SK-N-SH treated with all-trans-retinoic acid at 6 μM for 48 hours (cell line): ENCODE data around the gene STX3.

ENCODE experiments used
- ATAC-seq: fragments of 200-7000 bp; cut with Tn5 transposase; 3 replicates; pipeline ENCODE4 v1.9.1; 2020; ENCODE audit warnings: mild to moderate bottlenecking, moderate library complexity
- ARNTL ChIP-seq: fragments of 450-650 bp; formaldehyde crosslinking; IDR thresholded peaks from 2 replicates; pipeline ENCODE4 v1.5.0; 2020; ENCODE audit warnings: low read depth, mild to moderate bottlenecking, moderate library complexity, borderline replicate concordance
- BACH2 ChIP-seq: fragments of 250-450 bp; sonication (Bioruptor Pico); IDR thresholded peaks from 2 replicates; pipeline ENCODE4 v1.9.0; 2021; ENCODE audit warnings: mild to moderate bottlenecking, borderline replicate concordance
- ESRRG ChIP-seq: fragments of 250-450 bp; sonication (Bioruptor Pico); IDR thresholded peaks from 2 replicates; pipeline ENCODE4 v1.6.1; 2021; ENCODE audit warnings: mild to moderate bottlenecking
- GLIS3 ChIP-seq: fragments of 250-450 bp; sonication (Bioruptor Pico); IDR thresholded peaks from 2 replicates; pipeline ENCODE4 v1.5.0; 2020; ENCODE audit warnings: mild to moderate bottlenecking, moderate library complexity
- ISL1 ChIP-seq: fragments of 250-450 bp; sonication (Bioruptor Pico); IDR thresholded peaks from 2 replicates; pipeline ENCODE4 v2.1.2; 2022; ENCODE audit warnings: mild to moderate bottlenecking, moderate library complexity
- PATZ1 ChIP-seq: fragments of 250-450 bp; sonication (Bioruptor Pico); IDR thresholded peaks from 2 replicates; pipeline ENCODE4 v1.8.0; 2020; ENCODE audit warnings: mild to moderate bottlenecking, moderate library complexity, borderline replicate concordance
- PPARA ChIP-seq: fragments of 250-450 bp; sonication (Bioruptor Pico); IDR thresholded peaks from 2 replicates; pipeline ENCODE4 v1.5.0; 2020; ENCODE audit warnings: mild to moderate bottlenecking, borderline replicate concordance
- RARB ChIP-seq: fragments of 250-450 bp; sonication (Bioruptor Pico); IDR thresholded peaks from 2 replicates; pipeline ENCODE4 v1.8.0; 2021; ENCODE audit warnings: mild to moderate bottlenecking, moderate library complexity
- TOX ChIP-seq: fragments of 250-450 bp; sonication (Bioruptor Pico); IDR thresholded peaks from 2 replicates; pipeline ENCODE4 v1.8.0; 2021; ENCODE audit warnings: mild to moderate bottlenecking, moderate library complexity, borderline replicate concordance
- ZFP3 ChIP-seq: fragments of 250-450 bp; sonication (Bioruptor Pico); IDR thresholded peaks from 2 replicates; pipeline ENCODE4 v1.5.0; 2020; ENCODE audit warnings: mild to moderate bottlenecking, moderate library complexity
- ZFP30 ChIP-seq: fragments of 450-650 bp; formaldehyde crosslinking; IDR thresholded peaks from 2 replicates; pipeline ENCODE4 v1.5.0; 2022; ENCODE audit warnings: mild to moderate bottlenecking, moderate library complexity
- ZNF70 ChIP-seq: fragments of 450-650 bp; formaldehyde crosslinking; IDR thresholded peaks from 2 replicates; pipeline ENCODE4 v1.5.0; 2020; ENCODE audit warnings: mild to moderate bottlenecking, moderate library complexity
- TF ChIP-seq, protein P1 (sequence below): fragments of 250-450 bp; sonication (Bioruptor Pico); IDR thresholded peaks from 2 replicates; pipeline ENCODE4 v1.5.1; 2020; ENCODE audit warnings: low read depth, mild to moderate bottlenecking, moderate library complexity
- TF ChIP-seq, protein P2 (sequence below): fragments of 250-450 bp; sonication (Bioruptor Pico); IDR thresholded peaks from 2 replicates; pipeline ENCODE4 v1.5.1; 2021; ENCODE audit warnings: mild to moderate bottlenecking, moderate library complexity
- TF ChIP-seq, protein P3 (sequence below): fragments of 250-450 bp; sonication (Bioruptor Pico); IDR thresholded peaks from 2 replicates; pipeline ENCODE4 v1.8.0; 2021; ENCODE audit warnings: low read depth, mild to moderate bottlenecking, moderate library complexity, borderline replicate concordance
- TF ChIP-seq, protein P4 (sequence below): fragments of 250-450 bp; sonication (Bioruptor Pico); IDR thresholded peaks from 2 replicates; pipeline ENCODE4 v1.5.0; 2020; ENCODE audit warnings: mild to moderate bottlenecking, moderate library complexity

STX3 gene

DNA sequence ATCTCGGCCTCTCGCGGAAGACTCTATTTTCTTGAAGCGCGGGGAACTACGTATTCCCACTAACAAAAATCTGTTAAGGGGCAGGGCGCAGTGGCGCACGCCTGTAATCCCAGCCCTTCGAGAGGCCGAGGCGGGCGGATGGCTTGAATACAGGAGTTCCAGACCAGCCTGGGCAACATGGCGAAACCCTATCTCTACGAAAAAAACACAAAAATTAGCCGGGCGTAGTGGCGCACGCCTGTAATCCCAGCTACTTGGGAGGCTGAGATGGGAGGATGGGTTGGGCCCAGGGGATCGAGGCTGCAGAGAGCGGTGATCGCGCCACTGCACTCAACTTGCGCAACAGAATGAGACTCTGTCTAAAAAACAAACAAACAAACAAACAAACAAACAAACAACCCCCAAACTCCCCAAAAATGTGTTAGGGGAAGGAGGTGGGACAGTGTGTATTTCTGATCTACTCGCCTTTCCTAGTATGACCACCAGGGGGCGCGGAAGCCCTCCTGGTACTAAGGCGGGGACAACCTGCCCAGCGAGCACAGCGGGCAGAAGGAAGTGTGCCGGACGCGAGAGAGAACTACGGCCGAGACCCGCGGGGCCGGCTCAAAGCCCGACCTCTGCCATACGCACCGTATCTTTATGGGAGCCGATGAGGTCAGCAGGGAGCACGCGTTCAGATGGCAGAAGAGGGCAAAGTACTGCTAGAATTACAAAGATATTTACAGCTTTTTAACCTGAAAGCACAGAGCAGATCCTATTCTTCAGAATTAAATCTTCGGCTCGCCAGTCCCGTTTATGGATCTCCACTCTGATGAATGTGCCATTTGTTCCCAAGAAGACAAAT lies 1.3 kb upstream of the STX3 start:
- ATAC-seq, result peak; percentile 79
- no peak for TF ChIP-seq PPARA
- TF ChIP-seq ESRRG (CRISPR knock-in tag), result no peak
- no peak for TF ChIP-seq ZNF70 (CRISPR knock-in tag)
- TF ChIP-seq ZFP3 (CRISPR knock-in tag), result no peak
- TF ChIP-seq ISL1, result no peak
- TF ChIP-seq RARB (CRISPR knock-in tag), result no peak

DNA sequence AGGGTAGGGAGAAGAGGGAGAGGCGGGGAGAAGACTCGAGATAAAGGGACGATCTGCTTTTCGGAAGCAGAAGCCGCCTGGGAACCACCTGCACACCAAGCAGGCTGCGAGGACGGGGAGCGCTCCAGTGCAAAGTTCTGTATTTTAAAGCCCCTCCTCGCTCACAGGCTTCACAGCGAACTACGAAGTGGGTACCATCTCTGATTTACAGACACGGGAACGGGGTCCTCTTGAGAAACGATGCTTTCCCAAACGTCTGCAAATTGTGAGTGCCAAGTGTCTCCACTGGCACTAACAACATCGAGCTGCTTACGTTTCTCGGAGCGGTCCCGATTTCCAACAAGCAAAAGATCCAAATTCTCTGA lies 700 bp upstream of the STX3 start:
- TF ChIP-seq, protein P1, sequence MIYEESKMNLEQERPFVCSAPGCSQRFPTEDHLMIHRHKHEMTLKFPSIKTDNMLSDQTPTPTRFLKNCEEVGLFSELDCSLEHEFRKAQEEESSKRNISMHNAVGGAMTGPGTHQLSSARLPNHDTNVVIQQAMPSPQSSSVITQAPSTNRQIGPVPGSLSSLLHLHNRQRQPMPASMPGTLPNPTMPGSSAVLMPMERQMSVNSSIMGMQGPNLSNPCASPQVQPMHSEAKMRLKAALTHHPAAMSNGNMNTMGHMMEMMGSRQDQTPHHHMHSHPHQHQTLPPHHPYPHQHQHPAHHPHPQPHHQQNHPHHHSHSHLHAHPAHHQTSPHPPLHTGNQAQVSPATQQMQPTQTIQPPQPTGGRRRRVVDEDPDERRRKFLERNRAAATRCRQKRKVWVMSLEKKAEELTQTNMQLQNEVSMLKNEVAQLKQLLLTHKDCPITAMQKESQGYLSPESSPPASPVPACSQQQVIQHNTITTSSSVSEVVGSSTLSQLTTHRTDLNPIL (CRISPR knock-in tag), result no peak
- TF ChIP-seq PATZ1 (CRISPR knock-in tag) (no peak), ZFP30 (CRISPR knock-in tag) (no peak), ISL1 (no peak), TOX (CRISPR knock-in tag) (no peak), ARNTL (CRISPR knock-in tag) (no peak), GLIS3 (CRISPR knock-in tag) (no peak), PPARA (no peak), RARB (CRISPR knock-in tag) (no peak), BACH2 (no peak)
- TF ChIP-seq, protein P2, sequence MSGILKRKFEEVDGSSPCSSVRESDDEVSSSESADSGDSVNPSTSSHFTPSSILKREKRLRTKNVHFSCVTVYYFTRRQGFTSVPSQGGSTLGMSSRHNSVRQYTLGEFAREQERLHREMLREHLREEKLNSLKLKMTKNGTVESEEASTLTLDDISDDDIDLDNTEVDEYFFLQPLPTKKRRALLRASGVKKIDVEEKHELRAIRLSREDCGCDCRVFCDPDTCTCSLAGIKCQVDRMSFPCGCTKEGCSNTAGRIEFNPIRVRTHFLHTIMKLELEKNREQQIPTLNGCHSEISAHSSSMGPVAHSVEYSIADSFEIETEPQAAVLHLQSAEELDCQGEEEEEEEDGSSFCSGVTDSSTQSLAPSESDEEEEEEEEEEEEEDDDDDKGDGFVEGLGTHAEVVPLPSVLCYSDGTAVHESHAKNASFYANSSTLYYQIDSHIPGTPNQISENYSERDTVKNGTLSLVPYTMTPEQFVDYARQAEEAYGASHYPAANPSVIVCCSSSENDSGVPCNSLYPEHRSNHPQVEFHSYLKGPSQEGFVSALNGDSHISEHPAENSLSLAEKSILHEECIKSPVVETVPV (CRISPR knock-in tag), result no peak
- TF ChIP-seq, protein P3, sequence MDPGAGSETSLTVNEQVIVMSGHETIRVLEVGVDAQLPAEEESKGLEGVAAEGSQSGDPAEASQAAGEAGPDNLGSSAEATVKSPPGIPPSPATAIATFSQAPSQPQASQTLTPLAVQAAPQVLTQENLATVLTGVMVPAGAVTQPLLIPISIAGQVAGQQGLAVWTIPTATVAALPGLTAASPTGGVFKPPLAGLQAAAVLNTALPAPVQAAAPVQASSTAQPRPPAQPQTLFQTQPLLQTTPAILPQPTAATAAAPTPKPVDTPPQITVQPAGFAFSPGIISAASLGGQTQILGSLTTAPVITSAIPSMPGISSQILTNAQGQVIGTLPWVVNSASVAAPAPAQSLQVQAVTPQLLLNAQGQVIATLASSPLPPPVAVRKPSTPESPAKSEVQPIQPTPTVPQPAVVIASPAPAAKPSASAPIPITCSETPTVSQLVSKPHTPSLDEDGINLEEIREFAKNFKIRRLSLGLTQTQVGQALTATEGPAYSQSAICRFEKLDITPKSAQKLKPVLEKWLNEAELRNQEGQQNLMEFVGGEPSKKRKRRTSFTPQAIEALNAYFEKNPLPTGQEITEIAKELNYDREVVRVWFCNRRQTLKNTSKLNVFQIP (CRISPR knock-in tag), result no peak
- TF ChIP-seq, protein P4, sequence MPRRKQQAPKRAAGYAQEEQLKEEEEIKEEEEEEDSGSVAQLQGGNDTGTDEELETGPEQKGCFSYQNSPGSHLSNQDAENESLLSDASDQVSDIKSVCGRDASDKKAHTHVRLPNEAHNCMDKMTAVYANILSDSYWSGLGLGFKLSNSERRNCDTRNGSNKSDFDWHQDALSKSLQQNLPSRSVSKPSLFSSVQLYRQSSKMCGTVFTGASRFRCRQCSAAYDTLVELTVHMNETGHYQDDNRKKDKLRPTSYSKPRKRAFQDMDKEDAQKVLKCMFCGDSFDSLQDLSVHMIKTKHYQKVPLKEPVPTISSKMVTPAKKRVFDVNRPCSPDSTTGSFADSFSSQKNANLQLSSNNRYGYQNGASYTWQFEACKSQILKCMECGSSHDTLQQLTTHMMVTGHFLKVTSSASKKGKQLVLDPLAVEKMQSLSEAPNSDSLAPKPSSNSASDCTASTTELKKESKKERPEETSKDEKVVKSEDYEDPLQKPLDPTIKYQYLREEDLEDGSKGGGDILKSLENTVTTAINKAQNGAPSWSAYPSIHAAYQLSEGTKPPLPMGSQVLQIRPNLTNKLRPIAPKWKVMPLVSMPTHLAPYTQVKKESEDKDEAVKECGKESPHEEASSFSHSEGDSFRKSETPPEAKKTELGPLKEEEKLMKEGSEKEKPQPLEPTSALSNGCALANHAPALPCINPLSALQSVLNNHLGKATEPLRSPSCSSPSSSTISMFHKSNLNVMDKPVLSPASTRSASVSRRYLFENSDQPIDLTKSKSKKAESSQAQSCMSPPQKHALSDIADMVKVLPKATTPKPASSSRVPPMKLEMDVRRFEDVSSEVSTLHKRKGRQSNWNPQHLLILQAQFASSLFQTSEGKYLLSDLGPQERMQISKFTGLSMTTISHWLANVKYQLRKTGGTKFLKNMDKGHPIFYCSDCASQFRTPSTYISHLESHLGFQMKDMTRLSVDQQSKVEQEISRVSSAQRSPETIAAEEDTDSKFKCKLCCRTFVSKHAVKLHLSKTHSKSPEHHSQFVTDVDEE (CRISPR knock-in tag), result no peak
- ATAC-seq, result peak; percentile 25

DNA sequence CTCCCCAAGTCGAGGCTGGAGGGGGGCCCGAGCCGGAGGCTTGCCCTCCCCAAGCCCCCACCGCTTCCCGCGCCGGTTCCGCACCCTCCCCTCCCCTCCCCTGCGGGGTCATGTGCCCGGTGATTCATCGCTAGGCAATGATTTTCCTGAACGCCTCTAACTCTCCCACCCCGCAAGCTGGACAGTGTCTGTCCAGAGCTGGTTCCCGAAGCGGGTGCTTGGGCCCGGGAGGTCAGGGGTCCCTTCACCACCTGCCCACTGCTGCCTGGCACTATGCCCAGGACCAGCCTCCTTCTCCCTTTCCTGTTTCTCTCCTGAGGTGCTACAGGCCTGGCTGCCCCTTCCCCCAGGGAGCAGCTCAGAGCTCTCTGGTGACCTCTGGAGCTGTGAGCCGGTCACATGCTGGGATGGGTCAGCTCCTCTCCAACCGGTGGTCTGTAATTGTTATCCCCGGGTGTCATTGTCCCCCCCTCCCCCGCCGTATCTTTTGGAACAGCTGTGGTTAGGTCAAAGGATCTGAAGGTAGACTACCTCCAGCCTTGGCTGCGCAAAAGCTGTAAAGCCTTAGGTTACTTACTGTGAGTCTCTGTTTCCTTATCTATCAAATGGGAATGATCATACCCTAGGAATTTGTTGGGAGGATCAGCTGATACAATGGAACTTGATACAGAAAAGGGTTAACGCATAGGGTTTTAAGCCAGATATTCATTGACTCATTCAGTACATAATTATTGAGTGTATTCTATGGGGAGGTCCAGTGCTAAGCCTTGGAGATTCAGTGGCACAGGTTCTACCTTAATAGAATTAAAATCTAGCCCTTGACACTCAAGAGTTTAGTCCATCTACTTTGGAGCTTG lies 753 bp downstream of the STX3 start:
- ATAC-seq, result peak; percentile 57
- TF ChIP-seq ZFP3 (CRISPR knock-in tag) (0 out of 2 replicates have a peak, but pooled peaks have one; percentile 48), PATZ1 (CRISPR knock-in tag) (peak; percentile 55; the same call in 1 of the 2 replicates), BACH2 (no peak)
